Measurements from ENCODE around the gene NLRP9.

The NLRP9 gene

DNA sequence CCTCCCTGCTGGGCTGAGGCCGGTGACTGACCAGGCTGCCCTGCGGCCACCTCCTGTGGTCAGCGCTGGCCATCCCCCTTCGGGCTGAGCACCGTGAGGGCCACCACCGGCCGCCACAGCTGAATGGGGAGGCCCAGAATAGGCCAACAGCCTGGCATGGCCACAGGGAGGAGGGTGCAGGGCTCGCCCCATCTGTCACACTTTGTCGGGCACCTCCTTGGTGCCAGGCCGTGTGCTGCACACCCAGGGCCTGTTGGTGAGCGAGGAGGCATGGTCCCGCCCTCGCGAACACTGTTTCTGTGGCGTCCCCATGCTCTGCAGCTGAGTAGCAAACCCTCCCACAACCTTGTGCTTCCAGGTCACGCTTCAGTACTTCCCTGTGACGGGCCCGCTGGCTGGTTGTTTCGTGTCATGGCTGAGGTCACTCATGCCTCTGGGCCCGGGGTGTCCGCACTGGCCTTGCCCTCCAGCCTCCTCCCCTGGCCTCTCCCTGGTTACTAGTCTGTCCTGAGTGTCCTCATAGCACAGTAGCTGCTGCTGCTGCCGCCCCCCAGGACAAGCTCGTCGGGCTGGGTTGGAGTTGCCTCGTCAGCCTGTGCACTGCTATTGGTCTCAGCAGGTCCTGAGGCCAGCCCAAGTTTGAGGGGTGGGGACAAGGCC lies 48.0 kb downstream of the NLRP9 start:
- no peak for DNase-seq (ENCODE audit: low read depth in 1 of 2, low spot score in 1 of 2)
- in situ Hi-C loops (cut with HindIII; ENCODE audit: low pct_unique_long_range_greater_than_20kb, low sequenced_read_pairs), result no loop called here
- no peak for TF ChIP-seq JUND (IDR thresholded peaks at IDR 0.05; ENCODE audit: low read depth)

DNA sequence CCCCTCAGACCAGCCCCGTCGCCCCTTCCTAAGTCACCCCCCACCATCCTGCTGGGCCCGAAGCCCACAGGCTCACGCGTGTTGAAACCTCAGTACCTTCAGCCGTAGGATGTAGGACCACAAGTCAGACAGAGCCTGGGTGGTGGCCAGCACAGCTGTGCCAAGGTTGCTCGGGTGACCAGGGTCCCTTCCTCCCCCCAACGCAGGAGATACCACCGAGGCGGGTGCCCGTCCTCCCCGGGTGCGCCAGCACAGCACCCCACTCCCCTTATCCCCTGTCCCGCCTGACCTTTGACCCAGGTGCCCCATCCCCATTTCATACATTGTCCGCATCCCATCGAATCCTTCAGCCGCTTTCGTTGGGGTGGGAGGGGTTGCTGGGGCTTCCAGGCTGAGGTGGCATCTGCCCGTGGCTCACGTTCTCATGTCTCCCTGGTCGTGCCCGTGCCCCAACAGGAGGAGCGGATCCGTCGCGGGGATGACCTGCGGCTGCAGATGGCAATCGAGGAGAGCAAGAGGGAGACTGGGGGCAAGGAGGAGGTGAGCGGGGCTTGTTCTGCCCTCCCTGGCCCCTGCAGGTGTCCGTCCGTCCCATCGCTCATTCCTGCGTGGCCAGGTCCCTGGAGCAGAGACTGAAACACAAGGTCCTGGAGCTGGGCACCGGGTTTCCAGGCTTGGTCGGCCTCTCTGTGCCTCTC lies 48.6 kb downstream of the NLRP9 start:
- in situ Hi-C loops (cut with HindIII; ENCODE audit: low pct_unique_long_range_greater_than_20kb, low sequenced_read_pairs), result no loop called here
- no peak for DNase-seq (ENCODE audit: low read depth in 1 of 2, low spot score in 1 of 2)
- TF ChIP-seq JUND (IDR thresholded peaks at IDR 0.05; ENCODE audit: low read depth), result no peak

DNA sequence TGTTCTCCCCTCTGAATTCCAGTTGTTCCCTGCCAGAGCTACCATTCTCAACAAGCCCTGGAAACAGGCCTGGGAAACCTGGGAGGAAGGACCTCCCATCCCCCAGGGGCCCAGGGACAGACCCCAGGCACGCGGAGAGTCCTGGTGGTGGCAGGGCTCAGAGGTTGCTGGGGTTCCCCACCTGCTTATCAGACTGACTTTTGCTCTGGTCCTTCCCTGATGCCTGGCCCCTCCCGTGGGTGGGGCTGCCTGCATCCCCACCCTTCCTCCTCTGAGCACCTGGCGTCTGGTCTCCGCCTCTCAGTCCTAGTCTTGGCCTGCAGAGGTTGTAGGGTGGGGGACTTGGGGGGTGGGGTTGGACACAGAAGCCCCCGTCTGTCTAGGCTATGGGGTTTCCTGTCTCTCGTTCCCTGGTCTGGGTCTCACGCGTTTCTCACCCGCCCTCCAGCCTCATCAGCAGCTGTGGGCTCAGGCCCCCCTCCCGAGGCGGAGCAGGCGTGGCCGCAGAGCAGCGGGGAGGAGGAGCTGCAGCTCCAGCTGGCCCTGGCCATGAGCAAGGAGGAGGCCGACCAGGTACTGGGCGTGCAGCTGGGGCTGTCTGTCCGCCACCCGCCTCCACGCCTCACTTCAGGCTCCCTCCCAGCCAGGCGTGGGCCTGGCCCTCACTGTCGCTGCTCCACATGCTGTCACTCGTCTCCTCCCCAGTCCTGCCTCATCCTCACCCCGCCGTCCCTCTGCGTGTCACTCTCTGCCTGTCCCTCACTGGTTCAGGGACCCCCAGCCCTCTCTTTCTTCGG lies 49.6 kb downstream of the NLRP9 start:
- DNase-seq (ENCODE audit: low read depth in 1 of 2, low spot score in 1 of 2), result no peak

DNA sequence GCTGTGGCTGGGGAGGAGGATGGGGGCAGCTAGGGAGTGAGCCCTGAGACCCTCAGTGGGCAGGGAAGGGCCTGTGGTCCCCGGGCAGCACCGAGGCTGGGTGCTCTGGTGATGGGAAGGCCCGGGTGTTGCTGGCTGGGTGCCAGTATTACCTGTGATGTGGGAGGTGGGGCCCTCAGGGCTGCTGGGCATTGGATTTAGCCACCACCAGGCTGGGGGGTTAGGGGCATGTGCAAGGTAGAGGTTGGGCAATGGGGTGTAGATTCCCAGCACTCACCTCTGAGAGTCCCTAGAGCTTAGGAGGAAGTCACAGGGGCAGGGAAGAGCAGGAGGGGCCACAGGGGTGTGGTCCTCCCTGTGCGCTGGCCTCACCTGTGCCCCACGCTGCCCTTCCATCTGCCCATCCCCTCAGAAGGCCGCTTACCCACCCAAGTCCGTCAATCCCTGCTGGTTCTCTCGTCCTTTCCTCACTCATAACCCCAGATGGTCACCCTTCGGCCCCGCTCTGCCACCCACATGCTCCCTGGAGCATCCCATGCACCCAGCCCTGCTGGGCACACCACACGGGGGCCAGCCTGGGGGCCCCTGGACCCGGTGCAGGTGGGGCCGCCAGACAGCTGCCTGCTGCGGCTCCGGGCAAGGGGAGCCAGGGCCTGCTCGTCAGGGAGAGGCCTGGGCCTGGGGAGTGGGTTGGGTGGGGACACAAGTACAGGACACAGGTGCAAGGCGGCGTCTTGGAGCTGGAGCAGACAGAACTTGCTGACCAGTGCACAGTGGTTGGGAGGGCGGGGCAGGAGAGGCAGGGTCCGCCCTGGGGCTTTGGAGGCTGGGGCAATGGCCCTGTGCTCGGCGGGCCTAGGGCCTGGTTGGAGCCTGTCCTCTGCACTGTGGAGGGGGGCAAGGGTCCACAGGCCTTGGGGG lies 50.7 kb downstream of the NLRP9 start:
- no peak for DNase-seq (ENCODE audit: low read depth in 1 of 2, low spot score in 1 of 2)
- TF ChIP-seq JUND (IDR thresholded peaks at IDR 0.05; ENCODE audit: low read depth), result no peak
- in situ Hi-C loops (cut with HindIII; ENCODE audit: low pct_unique_long_range_greater_than_20kb, low sequenced_read_pairs), result no loop called here

More for the DNA sequence above, 49.6 kb downstream of the NLRP9 start:
- no peak for TF ChIP-seq JUND (IDR thresholded peaks at IDR 0.05; ENCODE audit: low read depth)
- in situ Hi-C loops (cut with HindIII; ENCODE audit: low pct_unique_long_range_greater_than_20kb, low sequenced_read_pairs), result no loop called here

DNA sequence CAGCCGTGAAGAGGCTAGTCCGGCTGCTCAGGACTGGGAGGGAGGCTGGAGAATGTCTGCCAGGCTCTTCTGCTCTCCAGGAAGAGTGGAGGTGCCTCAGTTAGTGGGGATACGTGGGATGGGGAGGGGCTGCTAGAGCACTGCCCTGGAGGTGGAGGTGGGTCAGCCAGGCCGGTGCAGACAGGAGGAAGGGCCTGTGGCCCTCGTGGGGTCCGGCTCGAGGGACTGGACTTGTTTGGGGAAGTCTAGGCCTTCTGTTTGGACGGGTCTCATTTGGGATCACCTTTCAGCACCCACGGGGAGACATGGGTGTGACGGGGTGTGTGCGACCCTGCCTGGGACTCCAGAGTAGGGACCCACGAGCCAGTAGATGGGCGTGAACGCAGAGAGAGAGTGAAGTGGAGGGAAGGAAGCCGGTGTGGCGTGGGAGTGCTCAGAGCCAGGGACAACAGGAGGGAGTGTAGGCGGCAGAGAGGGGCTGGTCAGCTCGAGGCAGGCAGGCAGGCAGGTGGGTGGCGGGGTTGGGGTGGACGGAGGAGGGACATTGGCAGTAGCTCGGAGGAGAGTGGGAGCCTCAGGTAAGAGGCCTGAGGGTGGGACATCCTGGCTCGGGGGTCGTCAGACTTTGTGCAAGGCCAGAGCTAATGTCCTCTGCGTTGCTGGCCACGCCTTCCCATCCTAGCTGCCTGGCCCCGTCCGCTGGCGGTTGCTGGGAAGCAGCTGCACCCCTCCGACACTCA lies 51.7 kb downstream of the NLRP9 start:
- no peak for TF ChIP-seq JUND (IDR thresholded peaks at IDR 0.05; ENCODE audit: low read depth)
- in situ Hi-C loops (cut with HindIII; ENCODE audit: low pct_unique_long_range_greater_than_20kb, low sequenced_read_pairs), result no loop called here
- DNase-seq (ENCODE audit: low read depth in 1 of 2, low spot score in 1 of 2), result no peak

DNA sequence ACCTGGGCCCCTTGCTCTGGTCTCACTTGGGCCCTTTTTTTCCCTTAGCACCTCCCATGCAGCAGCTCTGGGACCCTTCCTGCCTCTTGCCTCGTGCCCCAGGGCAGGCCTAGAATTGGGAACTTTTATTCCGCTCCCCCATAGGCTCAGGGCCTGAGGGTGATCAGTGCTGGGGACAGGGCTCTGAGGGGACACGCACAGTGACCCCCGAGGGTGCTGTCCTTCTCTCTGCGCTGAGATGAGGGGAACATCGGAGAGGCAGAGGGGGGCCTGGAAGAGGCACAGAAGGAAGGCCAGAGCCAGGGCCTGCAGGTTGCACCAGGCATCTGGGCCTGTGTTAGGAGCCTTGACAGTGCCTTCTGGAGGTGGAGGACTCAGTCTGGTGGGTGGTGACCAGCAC lies 52.4 kb downstream of the NLRP9 start:
- TF ChIP-seq JUND (IDR thresholded peaks at IDR 0.05; ENCODE audit: low read depth), result no peak
- DNase-seq (ENCODE audit: low read depth in 1 of 2, low spot score in 1 of 2), result no peak
- in situ Hi-C loops (cut with HindIII; ENCODE audit: low pct_unique_long_range_greater_than_20kb, low sequenced_read_pairs), result no loop called here

DNA sequence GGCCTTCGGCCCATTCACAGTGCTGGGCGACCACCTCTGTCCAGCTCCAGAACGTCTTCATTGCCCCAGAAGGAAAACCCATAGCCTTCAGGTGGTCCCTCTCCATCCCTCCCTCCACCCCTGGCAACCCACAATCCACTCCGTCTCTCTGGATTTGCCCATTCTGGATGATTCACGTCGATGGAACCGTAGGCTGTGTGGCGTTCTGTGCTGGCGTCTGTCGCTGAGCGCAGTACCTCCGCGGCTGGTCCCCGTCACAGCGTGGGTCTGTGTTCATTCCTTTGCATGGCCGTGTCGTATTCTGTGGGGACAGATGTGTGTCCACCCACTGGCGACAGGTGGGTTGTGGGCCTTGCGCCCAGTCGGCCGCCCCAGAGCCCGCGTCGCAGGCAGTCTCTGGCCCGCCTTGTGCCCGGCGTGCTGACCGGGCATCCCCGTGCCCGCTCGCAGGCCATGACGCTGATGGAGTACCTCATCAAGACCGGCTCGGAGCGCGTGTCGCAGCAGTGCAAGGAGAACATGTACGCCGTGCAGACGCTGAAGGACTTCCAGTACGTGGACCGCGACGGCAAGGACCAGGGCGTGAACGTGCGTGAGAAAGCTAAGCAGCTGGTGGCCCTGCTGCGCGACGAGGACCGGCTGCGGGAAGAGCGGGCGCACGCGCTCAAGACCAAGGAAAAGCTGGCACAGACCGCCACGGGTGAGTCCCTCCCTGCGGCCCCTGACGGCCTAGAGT lies 53.1 kb downstream of the NLRP9 start:
- DNase-seq (ENCODE audit: low read depth in 1 of 2, low spot score in 1 of 2), result no peak
- TF ChIP-seq JUND (IDR thresholded peaks at IDR 0.05; ENCODE audit: low read depth), result no peak
- in situ Hi-C loops (cut with HindIII; ENCODE audit: low pct_unique_long_range_greater_than_20kb, low sequenced_read_pairs), result no loop called here

DNA sequence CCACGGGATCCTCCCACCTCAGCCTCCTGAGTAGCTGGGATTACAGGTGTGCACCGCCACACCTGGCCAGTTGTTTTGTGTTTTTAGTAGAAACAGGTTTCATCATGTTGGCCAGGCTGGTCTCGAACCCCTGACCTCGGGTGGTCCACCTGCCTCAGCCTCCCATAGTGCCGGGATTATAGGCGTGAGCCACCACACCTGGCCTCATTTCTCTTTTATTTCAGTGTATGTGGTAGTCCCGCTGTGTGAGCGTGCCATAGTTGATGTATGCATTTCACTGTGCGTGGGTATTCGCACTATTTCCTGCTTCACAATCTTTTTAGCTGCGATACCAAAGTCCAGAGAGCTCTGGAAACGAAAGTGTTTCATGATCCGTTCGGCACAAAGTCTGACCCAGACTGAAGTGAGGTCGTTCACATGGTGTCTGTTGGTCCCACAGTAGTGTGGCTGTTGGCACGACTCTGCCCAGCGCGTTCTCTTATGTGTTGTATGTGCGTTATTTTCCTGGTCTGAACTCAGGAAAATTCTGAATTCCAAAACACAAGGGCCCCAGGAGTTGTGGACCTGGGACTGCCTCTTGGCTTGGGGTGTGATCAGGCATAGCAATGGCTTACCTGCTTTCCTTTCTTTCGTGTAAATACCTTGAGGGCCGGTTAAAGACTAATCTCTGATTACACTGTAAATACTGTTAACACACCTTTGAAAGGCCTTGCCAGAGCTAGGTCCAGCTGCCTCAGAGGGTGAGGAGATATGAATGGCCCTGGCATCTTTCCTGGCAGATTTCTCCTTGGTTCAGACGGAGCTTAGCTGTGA lies 54.5 kb downstream of the NLRP9 start:
- no peak for TF ChIP-seq JUND (IDR thresholded peaks at IDR 0.05; ENCODE audit: low read depth)
- in situ Hi-C loops (cut with HindIII; ENCODE audit: low pct_unique_long_range_greater_than_20kb, low sequenced_read_pairs), result no loop called here
- DNase-seq (ENCODE audit: low read depth in 1 of 2, low spot score in 1 of 2), result peak in 1 of 2 experiments; percentile 21

DNA sequence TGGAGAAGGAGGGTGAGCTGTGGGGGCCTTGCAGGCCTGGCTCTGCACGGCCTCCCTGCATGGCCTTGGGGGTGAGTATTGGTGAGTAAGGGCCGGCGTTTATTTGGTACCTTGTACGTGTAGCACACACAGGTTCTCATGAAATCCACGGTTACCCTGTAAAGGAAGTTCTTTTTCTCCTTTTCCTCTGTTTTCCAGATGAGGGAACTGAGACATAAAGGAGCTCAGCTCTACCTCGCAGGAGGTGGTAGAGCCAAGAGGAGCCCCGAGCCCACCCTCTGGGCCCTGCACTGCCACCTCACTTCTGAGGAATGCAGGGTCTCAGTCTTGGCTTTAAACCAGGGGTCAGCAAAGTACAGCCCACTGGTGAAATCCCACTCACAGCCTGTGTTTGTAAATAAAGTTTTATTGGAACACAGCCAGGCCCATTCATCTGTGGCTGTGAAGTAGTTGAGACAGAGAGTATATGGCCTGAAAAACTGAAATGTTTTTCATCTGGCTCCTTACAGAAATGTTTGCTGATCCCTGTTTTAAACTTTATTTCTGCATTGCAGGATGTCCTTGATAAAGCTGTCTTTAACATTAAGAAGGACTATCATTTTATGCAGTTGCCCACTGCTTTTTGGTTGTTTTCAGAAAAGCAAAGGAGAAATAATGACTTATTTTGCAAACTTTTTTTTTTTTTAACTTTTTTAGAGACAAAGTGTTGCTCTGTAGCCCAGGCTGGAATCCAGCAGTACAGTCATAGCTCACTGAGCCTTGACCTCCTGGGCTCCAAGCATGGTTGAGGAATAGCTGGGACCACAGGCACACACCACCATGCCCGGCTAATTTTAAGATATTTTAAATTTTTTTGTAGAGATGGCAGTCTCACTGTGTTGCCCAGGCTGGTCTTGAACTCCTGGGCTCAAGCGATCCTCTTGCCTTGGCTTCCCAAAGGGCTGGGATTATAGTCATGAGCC lies 56.8 kb downstream of the NLRP9 start:
- in situ Hi-C loops (cut with HindIII; ENCODE audit: low pct_unique_long_range_greater_than_20kb, low sequenced_read_pairs), result no loop called here
- TF ChIP-seq JUND (IDR thresholded peaks at IDR 0.05; ENCODE audit: low read depth), result no peak
- DNase-seq (ENCODE audit: low read depth in 1 of 2, low spot score in 1 of 2), result no peak

All from T47D (cell line).